ENCODE results near the gene HDAC4.
A peak's percentile ranks its signal among the peaks of the same experiment; 100 is the strongest.

The HDAC4 gene

DNA sequence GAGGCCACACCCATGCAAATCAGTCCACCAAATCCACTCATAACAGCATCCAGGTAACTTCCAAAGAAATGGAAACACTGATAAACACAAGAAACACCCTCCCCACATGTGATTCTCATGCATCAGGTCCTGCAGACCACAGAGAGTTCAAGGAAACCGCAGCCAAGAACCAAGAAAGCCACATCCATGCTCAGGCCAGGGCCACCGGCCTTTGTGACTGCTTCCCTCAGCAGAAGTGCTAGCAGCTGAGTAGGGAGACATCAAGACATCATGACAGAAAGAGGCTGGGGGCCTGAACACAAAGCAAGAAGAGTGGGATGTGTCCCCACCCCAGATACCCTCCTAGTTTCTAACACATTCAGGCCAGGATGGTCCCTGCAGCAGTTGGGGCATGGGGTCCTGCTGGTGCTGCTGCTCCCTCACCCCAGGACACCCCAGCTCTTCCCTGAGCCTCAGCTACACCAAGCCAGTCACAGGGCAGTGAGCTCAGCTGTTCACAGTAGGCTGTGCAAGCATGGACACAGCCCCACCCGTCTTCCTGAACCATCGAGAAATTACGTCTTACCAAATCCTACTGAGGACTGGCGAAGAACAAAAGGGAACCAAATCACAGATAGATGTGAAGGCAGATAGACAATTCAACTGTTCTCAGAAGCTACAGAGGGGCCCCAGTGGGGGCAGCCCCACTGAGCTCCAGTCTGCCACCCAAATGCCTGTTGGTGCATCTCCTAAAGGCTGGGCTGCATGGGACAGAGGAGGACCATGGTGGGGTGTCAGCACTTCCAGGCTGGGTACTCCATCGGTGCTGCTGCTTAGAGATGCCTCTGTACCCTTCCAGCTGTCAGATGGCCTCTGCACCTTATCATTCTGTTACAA is 60.9 kb downstream of the HDAC4 start:
- TF ChIP-seq, protein P1, sequence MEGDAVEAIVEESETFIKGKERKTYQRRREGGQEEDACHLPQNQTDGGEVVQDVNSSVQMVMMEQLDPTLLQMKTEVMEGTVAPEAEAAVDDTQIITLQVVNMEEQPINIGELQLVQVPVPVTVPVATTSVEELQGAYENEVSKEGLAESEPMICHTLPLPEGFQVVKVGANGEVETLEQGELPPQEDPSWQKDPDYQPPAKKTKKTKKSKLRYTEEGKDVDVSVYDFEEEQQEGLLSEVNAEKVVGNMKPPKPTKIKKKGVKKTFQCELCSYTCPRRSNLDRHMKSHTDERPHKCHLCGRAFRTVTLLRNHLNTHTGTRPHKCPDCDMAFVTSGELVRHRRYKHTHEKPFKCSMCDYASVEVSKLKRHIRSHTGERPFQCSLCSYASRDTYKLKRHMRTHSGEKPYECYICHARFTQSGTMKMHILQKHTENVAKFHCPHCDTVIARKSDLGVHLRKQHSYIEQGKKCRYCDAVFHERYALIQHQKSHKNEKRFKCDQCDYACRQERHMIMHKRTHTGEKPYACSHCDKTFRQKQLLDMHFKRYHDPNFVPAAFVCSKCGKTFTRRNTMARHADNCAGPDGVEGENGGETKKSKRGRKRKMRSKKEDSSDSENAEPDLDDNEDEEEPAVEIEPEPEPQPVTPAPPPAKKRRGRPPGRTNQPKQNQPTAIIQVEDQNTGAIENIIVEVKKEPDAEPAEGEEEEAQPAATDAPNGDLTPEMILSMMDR (IDR thresholded peaks at IDR 0.05; ENCODE audit: extremely low read depth, insufficient read depth, missing control alignments), result no peak
- in situ Hi-C loops (cut with MboI; ENCODE audit: low pct_unique_long_range_greater_than_20kb, low sequenced_read_pairs, unreplicated experiment), result no loop called here
- DNase-seq (ENCODE audit: low spot score), result peak; percentile 74

DNA sequence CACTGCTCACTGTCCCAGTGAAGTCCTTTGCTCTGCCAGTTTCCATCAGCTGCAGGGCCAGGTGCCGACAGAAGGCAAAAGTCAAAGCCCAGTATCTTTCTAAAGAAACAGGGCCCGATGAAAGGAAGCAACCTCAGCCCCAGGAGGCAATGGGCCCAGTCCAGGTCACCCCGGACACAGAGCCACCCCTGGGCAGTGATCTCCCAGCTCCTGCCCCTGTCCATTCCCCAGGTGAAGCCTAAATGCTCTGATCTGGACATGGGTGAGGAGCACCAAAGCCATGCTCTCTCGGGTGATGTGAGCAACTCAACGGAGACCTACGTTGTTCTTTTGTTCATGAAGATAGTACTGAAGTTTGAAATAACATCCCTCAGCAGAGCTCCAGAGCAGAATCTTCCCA is 61.6 kb downstream of the HDAC4 start:
- in situ Hi-C loops (cut with MboI; ENCODE audit: low pct_unique_long_range_greater_than_20kb, low sequenced_read_pairs, unreplicated experiment), result no loop called here
- TF ChIP-seq, protein P1 (IDR thresholded peaks at IDR 0.05; ENCODE audit: extremely low read depth, insufficient read depth, missing control alignments), result no peak
- no peak for DNase-seq (ENCODE audit: low spot score)

- in situ Hi-C loops (cut with MboI; ENCODE audit: low pct_unique_long_range_greater_than_20kb, low sequenced_read_pairs, unreplicated experiment), result no loop called here
- TF ChIP-seq, protein P1 (IDR thresholded peaks at IDR 0.05; ENCODE audit: extremely low read depth, insufficient read depth, missing control alignments), result no peak
- no peak for DNase-seq (ENCODE audit: low spot score)
Observed at GRCh38 chr2:239337877-239338484, 62.8 kb downstream of the HDAC4 start.

DNA sequence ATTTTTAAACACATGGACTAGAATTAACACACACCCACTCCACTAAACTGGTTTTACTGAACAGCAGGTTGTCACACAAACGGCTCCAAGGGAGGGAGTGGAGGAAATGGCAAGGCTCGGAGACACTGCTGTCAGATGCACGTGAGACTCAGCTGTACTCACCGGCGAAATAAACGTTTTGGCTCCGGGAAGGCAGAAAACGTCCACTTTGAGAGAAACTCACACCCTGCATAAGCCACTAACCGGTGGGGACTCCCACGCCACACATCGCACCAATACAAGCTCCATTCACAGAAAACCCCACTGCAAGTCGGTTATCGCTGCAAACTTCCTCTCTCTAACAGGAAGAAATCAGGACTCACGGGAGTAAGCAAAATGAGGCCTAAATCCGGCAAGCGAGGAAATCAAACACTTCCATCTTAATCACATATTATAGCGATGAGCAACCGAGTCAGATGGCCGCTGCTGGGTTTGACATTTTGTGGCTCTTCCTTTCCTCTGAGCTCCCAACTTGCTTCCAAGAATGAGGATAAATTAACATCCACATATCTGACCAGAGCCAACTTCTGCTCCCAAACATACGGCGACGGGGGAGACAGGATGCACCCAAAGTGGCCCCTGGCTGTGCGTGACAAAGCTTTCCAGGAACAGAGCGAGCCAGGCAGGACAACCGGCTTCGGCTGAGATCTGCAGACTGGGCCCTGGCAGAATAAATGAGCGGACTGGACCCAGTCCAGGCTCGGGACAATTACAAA is 63.5 kb downstream of the HDAC4 start:
- TF ChIP-seq, protein P1 (IDR thresholded peaks at IDR 0.05; ENCODE audit: extremely low read depth, insufficient read depth, missing control alignments), result no peak
- DNase-seq (ENCODE audit: low spot score), result no peak
- in situ Hi-C loops (cut with MboI; ENCODE audit: low pct_unique_long_range_greater_than_20kb, low sequenced_read_pairs, unreplicated experiment), result no loop called here

DNA sequence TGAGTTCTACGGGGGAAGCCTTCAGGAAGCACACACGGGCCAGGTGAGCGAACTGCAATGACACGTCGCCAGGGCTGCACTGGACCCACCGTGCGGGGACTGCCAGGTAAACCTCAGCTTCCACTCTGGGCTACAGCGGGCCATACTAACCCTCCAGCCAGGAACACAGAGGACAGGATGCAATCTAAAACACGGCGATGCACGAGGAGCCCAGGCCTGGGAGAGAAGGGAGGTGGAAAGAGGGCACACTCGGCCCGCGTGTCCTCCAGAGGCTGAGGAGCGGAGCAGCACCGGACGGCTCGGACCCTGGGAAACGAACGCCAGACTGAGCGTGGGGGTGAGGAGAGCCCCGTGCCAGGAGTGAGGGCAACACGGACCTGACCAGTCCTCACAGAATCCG is 69.3 kb downstream of the HDAC4 start:
- in situ Hi-C loops (cut with MboI; ENCODE audit: low pct_unique_long_range_greater_than_20kb, low sequenced_read_pairs, unreplicated experiment), result no loop called here
- DNase-seq (ENCODE audit: low spot score), result no peak
- TF ChIP-seq, protein P1 (IDR thresholded peaks at IDR 0.05; ENCODE audit: extremely low read depth, insufficient read depth, missing control alignments), result no peak

- TF ChIP-seq, protein P1 (IDR thresholded peaks at IDR 0.05; ENCODE audit: extremely low read depth, insufficient read depth, missing control alignments), result no peak
- in situ Hi-C loops (cut with MboI; ENCODE audit: low pct_unique_long_range_greater_than_20kb, low sequenced_read_pairs, unreplicated experiment), result no loop called here
- no peak for DNase-seq (ENCODE audit: low spot score)
Observed at GRCh38 chr2:239330836-239331235, 70.0 kb downstream of the HDAC4 start.

Data from GM13977 (cell line).